ENCODE results near the gene AMH.

DNA sequence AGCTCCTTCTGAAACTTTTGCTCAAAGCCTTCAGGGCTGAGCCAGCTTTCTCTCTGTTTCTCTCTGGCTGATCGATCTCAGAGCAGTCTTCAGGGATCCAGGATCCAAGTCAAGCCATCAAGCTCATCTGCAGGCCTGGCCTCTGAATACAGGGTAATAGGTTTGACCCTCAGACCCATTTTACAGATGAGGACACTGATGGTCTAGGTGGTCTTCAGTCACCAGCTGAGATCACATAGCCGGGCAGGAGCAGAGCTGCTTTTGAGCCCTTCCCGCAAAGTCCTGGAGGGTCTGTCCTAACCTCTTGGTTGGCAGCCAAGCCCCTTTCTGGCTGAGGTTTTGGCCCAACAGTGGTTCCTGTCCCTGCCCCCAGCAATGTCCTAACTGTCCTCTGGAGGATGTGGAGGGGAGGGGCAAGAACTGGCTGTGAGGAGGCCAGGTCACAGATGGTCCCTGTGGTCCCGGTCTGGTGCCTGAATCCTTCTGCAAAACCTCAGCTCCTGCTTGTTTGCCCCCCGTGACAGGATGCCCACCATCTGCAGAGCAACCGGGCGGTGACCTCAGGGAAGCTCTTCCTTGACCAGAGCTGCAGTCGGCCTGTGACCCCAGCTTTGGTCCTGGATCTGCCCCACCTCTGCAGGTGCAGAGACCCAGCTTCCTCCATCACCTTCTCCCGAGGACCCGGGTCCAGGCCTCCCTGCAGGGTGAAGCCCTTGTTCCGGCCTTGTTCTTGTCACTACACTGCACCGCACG is 38.6 kb downstream of the AMH start:
- TF ChIP-seq, protein P1, sequence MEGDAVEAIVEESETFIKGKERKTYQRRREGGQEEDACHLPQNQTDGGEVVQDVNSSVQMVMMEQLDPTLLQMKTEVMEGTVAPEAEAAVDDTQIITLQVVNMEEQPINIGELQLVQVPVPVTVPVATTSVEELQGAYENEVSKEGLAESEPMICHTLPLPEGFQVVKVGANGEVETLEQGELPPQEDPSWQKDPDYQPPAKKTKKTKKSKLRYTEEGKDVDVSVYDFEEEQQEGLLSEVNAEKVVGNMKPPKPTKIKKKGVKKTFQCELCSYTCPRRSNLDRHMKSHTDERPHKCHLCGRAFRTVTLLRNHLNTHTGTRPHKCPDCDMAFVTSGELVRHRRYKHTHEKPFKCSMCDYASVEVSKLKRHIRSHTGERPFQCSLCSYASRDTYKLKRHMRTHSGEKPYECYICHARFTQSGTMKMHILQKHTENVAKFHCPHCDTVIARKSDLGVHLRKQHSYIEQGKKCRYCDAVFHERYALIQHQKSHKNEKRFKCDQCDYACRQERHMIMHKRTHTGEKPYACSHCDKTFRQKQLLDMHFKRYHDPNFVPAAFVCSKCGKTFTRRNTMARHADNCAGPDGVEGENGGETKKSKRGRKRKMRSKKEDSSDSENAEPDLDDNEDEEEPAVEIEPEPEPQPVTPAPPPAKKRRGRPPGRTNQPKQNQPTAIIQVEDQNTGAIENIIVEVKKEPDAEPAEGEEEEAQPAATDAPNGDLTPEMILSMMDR (conservative IDR thresholded peaks at IDR 0.05; ENCODE audit: low read length), result no peak
- no peak for TF ChIP-seq EZH2phosphoT487 (IDR thresholded peaks at IDR 0.05; ENCODE audit: borderline replicate concordance, low read depth, low read length)
